Activated T-cell treated with anti-CD3 and anti-CD28 coated beads, Interleukin-2, amount 50 U/mL, for 1 hour (primary cell): ENCODE measurements around the gene TBL3.
"Not testable (repeated sequence)": the region's sequence is repeated elsewhere in the genome, so short reads cannot be mapped to it uniquely, and the experiment has no call there.

Experiments used
- DNase-seq: peaks from one replicate; pipeline ENCODE4 v3.0.0-alpha.2; 2020

Gene TBL3

GRCh38 chr16:1971796-1972489 lies at the start of gene TBL3:
Gene TBL3, plus strand, starts transcription at chr16:1972053. Its CDS starts 112 bp downstream, at chr16:1972165.
- DNase-seq = peak; percentile 98

GRCh38 chr16:1922357-1922756 lies 49.5 kb upstream of the TBL3 start:
- DNase-seq = no peak

- peak; percentile 35 for DNase-seq
Observed at GRCh38 chr16:1923299-1924034, 48.4 kb upstream of the TBL3 start.

- DNase-seq = no peak
Observed at GRCh38 chr16:1924095-1924494, 47.8 kb upstream of the TBL3 start.

- no peak for DNase-seq
Observed at GRCh38 chr16:1926271-1926670, 45.6 kb upstream of the TBL3 start.

- DNase-seq = no peak
Observed at GRCh38 chr16:1929105-1929504, 42.7 kb upstream of the TBL3 start.

GRCh38 chr16:1929578-1930337 lies 42.1 kb upstream of the TBL3 start:
- peak; percentile 96 for DNase-seq

GRCh38 chr16:1930338-1930720 lies 41.5 kb upstream of the TBL3 start:
- DNase-seq = no peak

GRCh38 chr16:1932050-1933028 lies 39.5 kb upstream of the TBL3 start:
- DNase-seq = no peak

DNA sequence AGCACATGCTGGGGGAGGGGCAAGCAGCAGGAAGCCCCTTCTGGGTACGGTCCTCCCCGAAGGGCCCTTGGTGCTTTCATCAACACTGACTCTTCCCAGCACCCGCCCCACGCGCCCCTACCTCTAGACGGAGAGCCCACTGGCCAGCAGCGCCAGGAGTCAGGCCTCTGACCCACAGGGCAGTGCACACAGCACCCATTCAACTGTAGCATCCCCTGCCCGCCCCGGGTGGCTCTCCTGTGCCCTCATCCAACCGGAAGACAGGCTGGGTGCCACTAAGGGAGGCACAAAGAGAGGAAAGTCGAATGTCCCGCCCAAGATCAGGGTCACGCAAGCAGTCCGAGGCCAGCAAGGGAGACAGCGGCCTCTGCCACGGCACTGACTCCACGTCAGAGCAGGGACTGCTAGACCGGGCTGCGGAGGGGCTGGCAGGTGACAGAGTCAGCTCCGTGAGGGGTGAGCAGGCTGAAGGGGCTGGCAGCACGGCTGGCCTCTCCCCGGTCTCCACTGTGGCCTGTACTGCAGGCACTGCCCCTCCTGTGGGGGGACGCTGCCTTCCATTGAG lies 38.7 kb upstream of the TBL3 start:
- DNase-seq = no peak

GRCh38 chr16:1936945-1937479 lies 34.8 kb upstream of the TBL3 start:
- no peak for DNase-seq

GRCh38 chr16:1938316-1938715 lies 33.5 kb upstream of the TBL3 start:
- DNase-seq = no peak

DNA sequence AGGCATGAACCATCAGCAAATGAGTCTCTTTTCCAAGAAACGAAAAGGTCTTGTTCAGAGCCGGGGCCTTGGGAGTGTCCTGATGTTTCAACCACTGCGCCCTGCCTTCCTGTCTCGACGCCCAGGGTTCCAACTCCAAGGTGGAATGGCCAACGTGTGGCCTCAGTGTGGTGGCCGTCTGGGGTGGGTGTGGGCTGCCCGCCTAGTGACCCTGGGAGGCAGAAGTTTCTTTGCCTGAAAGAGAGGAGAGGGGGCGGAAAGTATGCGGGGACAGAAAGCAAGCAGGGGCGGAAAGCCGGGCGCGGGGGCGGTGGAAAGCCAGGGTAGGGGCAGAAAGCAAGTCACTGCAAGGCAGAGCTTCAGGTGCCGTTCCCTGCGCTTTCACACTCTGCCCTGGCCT lies 32.9 kb upstream of the TBL3 start:
- DNase-seq = no peak

- not testable (repeated sequence) for DNase-seq
Observed at GRCh38 chr16:1939833-1940232, 32.0 kb upstream of the TBL3 start.

DNA sequence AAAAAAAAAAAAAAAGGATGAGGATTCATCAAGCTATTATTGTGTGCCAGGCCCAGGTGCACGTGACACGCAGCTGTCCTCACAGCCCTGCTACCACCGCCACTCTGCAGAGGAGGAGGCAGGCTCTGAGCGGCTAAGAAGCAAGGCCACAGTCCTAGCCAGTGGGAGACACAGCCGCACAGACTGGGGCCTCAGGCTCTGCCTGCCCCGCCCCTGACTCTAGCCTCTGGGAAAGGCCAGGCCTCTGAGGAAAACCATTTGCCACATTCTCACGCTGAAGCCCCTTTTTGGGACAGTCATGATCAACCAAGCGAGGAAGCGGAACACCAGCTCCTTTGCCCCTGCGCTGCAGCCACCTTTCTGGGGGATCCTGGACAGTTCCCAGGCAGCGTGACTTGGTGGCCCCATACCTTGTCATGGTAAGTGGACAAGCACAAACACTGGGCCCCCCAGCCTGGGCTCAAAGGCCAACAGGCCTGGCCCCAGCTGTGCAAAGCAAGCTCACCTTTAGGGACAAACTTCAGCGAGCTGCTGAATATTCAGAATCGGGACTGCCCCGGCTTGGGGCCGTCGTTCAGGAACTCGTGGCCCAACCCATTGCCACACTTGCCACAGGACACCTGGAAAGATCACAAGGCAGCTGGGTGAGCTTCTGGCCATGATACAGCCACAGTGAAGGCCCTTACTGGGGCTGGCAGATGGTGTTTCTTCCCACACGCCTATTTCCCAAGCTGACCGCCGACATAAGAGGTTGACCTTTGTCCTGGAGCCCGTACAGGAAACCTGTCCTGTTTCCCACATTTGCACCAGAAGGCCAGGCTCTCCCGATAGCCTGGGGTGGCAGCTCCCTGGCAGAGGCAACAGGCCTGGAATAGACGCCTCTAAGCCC lies 31.3 kb upstream of the TBL3 start:
- no peak for DNase-seq

DNA sequence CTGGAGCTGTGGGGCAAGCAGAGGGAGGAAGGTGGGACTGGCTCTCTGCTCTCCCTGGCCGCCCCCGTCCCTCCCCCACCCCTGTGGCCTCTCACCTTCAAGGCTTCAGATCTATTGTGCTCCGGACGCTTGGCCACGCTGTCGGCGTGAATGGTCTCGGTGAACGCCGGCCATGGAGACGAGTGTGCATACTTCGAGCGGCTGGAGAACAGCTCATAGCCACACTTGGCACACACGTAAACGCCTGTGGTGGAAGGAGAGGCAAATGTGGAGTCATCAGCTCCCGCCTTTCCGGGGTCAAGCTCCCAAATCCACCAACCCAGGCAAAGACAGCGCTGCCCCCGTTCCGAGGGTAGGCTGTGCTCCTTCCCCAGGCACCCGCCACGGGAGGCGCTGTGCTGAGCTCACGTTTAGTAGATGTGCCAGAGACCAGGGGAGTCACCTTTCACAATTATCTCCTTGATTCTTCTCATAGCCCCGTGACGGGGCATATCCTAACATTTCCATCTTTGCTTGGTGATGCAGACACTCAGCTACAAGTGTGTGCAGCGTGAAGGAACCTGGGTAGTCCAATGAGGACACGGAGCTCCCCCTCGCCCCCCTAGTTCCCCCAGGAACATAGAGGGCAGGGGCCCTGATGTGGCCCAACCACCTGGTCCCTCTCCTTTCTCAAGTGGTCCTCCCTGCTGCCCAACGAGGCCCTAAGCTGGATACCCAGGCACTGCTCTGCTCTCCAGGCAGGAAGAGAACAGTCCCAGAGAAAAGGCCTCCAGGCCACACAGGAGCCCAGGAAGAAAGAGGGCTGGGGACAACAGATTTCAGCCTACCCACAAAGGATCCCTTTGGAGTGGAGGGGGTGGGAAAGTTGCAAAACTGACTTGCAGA lies 30.4 kb upstream of the TBL3 start:
- no peak for DNase-seq

DNA sequence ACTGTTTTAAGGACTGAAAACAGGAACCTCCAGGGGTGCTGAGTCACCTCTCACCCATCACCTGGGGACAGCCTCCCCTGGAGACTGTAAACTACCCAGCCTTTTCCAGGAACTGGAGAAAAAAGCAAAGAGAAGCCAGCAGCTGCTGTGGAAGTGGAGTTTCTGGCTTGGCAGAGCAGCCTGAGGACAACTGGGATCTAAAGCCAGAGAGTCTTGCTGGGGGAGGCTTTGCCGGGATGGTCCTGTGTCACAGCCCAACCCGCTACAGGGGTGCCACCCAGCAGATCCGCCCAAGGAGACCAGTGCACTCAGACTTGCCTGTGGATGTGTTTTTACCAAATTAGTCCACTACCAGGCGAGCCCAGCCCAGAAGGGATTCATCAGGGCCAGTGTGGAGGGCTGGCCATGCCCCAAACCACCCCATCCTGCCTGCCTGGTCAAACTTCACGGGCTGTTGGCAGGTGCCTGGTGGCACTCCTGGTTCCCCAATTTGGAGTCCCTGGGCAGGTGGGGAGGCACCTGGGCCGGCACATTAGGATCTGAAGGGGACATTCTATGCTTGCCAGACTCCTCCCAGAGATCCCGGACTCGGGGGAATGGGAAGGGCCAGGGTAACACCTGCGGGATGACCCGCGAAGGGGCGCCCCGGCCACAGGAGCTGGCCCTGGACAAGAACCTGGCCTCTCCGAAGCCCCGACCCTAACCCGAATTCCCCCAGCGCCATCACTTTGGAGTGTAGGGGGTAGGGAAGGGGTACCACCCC lies 29.6 kb upstream of the TBL3 start:
- DNase-seq = no peak

DNA sequence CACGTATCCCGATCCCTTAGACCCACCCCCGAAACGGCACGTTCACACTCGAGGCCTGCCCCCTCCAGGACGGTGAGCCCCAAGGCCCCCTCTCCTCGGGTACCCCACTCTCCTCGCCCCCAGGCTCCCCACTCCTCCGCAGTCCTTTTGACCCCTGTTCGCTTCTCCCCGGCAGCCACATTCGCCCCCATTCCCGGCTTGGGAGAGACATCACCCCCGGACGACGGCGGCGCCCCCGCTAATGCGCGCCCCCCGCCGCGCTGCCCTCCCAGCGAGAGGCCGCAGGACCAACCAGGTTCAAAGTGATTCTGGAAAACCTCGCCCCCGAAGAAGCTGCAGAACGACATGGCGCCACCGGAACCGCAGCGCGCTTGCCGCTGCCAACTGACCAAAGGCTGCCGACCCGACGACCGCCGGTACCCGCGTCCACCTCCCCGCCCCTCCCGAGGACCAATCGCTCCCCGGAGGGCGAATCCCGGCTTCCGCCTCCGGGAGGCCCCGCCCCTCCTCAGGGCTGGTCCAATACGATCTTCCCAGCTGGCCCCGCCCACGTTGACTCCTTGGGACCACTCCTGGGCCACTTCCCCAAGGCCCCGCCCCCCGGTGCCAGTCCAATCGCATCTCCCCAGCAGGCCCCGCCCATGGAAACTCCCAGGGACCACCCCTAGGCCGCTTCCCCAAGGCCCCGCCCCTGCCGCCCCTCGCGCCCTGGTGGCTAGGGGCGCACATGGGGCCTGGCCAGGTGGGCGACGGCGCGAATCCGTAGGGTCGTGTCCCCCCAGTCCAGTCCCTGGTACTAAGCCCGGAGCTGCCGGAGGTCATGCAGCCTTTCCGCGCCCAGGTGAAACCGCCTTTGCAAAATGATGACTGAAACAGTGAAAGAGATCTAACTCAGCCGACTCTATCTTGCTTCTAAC lies 28.8 kb upstream of the TBL3 start, which contains the start of gene MSRB1:
Gene MSRB1, minus strand, starts transcription at position 390 of the 917 bp plus-strand sequence. Its CDS starts 43 bp downstream, at position 347.
- DNase-seq = peak; percentile 98
